ENCODE data around the gene ZNG1A. TPM values are rescaled to one million over a fixed set of nuclear protein-coding genes. Genes with fewer than 3 reads are reported as not detected.
"Not testable (repeated sequence)": the region's sequence is repeated elsewhere in the genome, so short reads cannot be mapped to it uniquely, and the experiment has no call there.

Gene ZNG1A
- polyA plus RNA-seq, 12 donors: 37.7 to 66.7 (median 56.0) TPM; not detected in 1

DNA sequence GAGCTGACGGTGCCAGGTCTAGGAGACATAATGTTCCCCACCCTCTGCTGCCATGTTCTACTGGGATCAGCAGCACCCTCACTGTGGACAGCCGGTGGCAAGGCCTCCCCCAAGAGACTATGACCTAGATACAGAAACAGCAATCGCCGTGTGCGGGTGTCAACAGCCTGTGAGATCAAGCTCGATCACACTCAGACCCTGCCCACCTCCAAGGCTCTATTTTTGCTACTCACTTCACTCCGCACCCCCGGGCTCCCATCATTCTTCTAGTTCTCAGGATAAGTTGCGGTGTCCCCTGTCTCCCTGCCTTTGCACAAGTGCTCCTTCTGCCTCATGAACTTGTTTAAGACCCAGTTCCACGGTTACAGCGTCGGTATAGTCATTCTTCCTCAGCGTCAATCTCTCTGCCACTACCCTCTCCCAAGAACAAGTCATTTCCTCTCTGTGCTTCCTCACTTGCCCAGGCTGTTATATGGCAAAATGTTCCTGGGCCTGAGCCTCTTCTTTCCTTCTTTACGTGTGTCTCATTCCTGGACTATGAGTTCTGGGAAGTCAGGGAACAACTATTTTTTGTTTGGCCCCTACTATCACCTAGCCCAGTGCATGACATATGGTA is 30.4 kb upstream of the ZNG1A start:
- no peak for DNase-seq

DNA sequence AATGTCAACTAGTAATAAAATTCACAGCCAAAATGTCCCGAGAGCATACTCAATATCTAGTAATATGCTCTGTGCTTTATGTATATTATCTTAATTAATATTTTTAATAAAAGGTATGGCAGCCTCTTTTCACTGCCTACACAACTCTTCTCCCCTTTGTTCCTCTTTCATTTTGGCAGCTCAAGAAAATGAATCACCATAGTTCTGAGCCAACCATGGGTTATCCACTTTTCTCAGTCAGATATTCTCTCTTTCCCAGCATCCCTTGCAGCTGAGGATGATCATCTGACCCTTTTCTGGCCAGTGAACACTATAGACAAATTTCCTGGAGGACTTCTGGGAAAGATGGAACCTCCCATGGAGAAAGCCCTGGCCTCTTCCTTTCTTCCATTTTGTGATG is 27.6 kb upstream of the ZNG1A start:
- no peak for DNase-seq

DNA sequence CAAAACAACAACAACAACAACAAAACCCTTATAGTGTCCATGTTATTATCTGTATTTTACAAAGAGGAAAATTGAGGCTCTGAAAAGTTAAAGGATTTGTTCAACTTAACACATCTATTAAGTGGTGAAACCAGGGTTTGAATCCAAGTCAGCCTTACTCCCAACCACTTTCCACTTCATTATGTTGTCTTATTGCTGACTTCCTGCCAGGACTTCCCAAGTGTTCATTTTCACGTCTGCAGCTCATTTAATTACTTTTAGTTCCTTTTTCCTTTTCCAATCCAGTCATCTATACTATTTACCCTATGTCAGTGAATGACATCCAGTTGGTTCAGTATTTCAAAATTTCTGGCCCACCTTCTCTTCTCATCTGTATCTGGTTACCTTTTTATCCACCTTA is 20.7 kb upstream of the ZNG1A start:
- not testable (repeated sequence) for DNase-seq

GRCh38 chr9:178140-178825 is 573 bp downstream of the ZNG1A start:
- DNase-seq: not testable (repeated sequence)

- not testable (repeated sequence) for DNase-seq
These were observed 9.1 kb downstream of the ZNG1A start for GRCh38 chr9:169757-170156.

- DNase-seq: not testable (repeated sequence)
These were observed 19.0 kb downstream of the ZNG1A start for GRCh38 chr9:159871-160270.

DNA sequence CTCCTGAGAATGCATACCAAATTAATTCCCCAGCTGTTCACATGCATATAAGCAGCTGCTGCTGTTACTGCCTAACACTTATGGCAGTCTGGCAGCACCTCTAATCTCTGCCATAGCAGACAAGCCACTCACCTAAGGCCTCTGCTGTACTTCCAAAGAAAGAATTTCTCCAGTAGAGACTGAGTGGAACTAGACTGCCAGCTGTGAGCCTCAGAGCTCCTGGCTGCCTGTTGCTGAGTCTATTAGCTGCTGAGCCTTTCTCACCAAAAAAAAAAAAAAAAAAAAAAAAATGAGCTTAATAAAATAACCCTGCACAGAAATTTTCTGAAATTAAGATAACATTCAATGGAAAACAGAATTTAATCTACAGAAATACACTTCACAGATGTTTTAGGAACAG is 27.7 kb downstream of the ZNG1A start:
- DNase-seq: not testable (repeated sequence)

DNA sequence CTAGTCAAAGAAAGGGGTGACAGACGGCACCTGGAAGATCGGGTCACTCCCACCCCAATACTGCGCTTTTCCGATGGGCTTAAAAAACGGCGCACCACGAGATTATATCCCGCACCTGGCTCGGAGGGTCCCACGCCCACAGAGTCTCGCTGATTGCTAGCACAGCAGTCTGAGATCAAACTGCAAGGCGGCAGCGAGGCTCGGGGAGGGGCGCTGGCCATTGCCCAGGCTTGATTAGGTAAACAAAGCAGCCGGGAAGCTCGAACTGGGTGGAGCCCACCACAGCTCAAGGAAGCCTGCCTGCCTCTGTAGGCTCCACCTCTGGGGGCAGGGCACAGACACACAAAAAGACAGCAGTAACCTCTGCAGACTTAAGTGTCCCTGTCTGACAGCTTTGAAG is 39.0 kb downstream of the ZNG1A start:
- not testable (repeated sequence) for DNase-seq

GRCh38 chr9:117995-118467 is 60.8 kb downstream of the ZNG1A start, which contains the start of gene FOXD4:
TSS of gene FOXD4 (minus strand) at chr9:118417. CDS start at chr9:118119, 298 bp downstream.
- not testable (repeated sequence) for DNase-seq

- not testable (repeated sequence) for DNase-seq
These were observed 61.5 kb downstream of the ZNG1A start for GRCh38 chr9:117144-117994.

GRCh38 chr9:116239-117077 is 62.4 kb downstream of the ZNG1A start:
- not testable (repeated sequence) for DNase-seq

GRCh38 chr9:115118-115451 is 63.8 kb downstream of the ZNG1A start:
- not testable (repeated sequence) for DNase-seq

DNA sequence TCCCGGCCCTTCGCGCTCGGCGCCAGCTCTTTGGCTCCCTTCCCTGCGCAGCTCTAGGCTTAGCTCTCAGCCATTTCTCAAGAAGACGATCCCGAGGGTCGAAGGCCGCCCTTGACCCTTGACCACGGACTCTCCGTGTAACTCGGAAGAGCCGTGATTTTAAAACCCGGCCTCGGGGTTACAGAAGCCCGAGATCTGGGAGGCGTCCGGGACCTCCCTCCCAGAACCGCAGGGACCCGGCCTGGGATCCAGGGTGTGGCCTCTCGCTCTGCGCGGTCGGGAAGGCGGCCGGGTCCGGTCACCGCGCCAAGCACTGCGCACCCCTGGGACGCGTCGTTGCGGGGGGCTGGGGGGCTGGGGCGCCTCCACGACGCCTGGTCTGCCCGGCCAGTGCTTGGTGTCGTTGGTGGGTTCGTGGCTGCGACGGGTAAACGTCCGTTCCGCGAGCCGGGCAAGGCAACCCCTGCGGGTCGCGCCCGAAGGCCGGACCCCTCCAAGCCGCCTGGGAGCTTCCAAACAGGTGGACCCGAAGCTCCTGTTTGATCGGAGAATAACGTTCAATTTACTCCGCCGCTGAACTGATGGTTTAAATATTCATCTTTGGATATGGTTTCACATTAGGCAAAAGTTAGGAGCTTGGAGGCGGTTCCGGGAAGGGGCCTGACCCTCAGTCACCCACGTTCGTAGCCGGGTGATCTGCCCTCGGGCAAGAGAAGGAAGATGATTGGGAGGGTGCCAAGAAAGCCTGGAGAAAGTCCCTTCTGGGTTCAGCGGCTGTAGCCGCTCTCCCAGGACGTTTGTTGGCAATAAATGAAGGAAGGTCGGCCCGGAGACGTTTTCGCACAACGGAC is 64.4 kb downstream of the ZNG1A start:
- peak; percentile 14 for DNase-seq

- peak; percentile 31 for DNase-seq
These were observed 65.2 kb downstream of the ZNG1A start for GRCh38 chr9:113468-114266.

GRCh38 chr9:112589-113467 is 66.0 kb downstream of the ZNG1A start:
- peak; percentile 35 for DNase-seq

DNA sequence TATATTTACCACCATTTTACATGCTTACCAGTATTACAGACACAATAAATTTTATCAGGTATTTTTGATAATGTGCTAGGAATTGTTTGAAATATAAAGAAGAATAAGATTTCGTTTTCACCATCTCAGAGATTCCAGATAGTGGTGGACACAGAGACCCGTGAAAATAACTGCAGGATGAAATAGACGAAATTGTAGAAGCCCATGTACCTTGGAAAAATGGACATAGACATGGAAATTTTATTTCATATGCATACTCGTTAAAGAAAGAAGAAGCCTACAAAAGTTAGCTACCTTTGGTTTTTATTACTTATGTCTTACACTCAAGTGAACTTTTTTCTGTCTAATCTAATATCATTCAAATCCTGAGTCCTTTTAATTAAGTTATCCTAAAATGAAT is 68.2 kb downstream of the ZNG1A start:
- peak; percentile 17 for DNase-seq

DNA sequence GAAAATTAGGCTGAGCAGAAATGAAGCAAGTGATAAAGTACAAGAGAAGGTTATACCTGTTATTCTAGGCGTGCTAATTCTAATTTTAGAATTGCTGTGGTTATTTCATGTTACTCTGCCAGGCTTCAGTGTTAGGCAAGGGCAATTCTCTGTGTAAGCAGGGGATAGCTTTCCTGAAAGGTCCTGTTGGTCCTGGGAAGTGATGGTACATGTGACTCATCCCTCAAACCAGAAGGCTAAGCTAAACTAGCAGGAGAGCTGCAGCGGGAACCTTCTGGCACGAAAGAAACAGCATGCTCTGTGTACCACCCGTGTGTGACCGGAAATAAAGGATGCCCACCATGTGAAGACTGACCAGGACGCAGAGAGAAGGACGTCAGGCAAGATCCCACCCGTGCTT is 69.3 kb downstream of the ZNG1A start:
- not testable (repeated sequence) for DNase-seq

- DNase-seq: not testable (repeated sequence)
These were observed 69.9 kb downstream of the ZNG1A start for GRCh38 chr9:108742-109495.
